ENCODE data around the gene ZNF334. TPM values are rescaled to one million over a fixed set of nuclear protein-coding genes. Genes with fewer than 3 reads are reported as not detected.

Gene ZNF334
- total RNA-seq, 4 donors from 2014 or later = 5.1 to 14.0 (median 7.0) TPM

GRCh38 chr20:46488451-46488850 is 24.9 kb downstream of the ZNF334 start:
- peaks cover 0 to 4% (median 0%) of the 10 kb centered on the region in 4 donors for H3K4me1 ChIP-seq
- H3K27me3 ChIP-seq = peaks cover 0 to 7% of the 10 kb centered on the region in 2 donors
- no peak for TF ChIP-seq POLR2A (IDR thresholded peaks at IDR 0.05)
- no peak for TF ChIP-seq CTCF (IDR thresholded peaks at IDR 0.05)
- no peak for TF ChIP-seq EP300 (IDR thresholded peaks at IDR 0.05)
- WGBS, 2 donors = 66 to 67% methylated on average over 3 of the region's 3 CpGs
- no peak overlapping the region for H3K4me3 ChIP-seq
- no peaks in the 10 kb centered on the region for H3K9me3 ChIP-seq
- DNase-seq (ENCODE audit: low spot score in 2 of 2) = no peak
- H3K36me3 ChIP-seq = no peaks in the 10 kb centered on the region
- H3K27ac ChIP-seq = no peak overlapping the region

- no peak overlapping the region for H3K4me3 ChIP-seq
- TF ChIP-seq EP300 (IDR thresholded peaks at IDR 0.05) = no peak
- no peak for TF ChIP-seq CTCF (IDR thresholded peaks at IDR 0.05)
- TF ChIP-seq POLR2A (IDR thresholded peaks at IDR 0.05) = no peak
- 74 to 75% methylated on average over 2 of the region's 2 CpGs for WGBS, 2 donors
These were observed 25.7 kb downstream of the ZNF334 start for GRCh38 chr20:46487628-46488027.

GRCh38 chr20:46485431-46485830 is 27.9 kb downstream of the ZNF334 start:
- Histone ChIP-seq H3K4me1 (peaks cover 0 to 4% (median 0%) of the 10 kb centered on the region in 4 donors), H3K4me3 (no peak overlapping the region), H3K36me3 (no peaks in the 10 kb centered on the region), H3K9me3 (no peaks in the 10 kb centered on the region), H3K27me3 (peaks cover 0 to 7% of the 10 kb centered on the region in 2 donors), H3K27ac (no peak overlapping the region)
- DNase-seq (ENCODE audit: low spot score in 2 of 2) = no peak
- TF ChIP-seq CTCF (IDR thresholded peaks at IDR 0.05) (no peak), EP300 (IDR thresholded peaks at IDR 0.05) (no peak), POLR2A (IDR thresholded peaks at IDR 0.05) (no peak)
- WGBS, 2 donors = 45 to 53% methylated on average over 4 of the region's 4 CpGs

More at GRCh38 chr20:46487628-46488027, 25.7 kb downstream of the ZNF334 start:
- Histone ChIP-seq H3K4me1 (peaks cover 0 to 4% (median 0%) of the 10 kb centered on the region in 4 donors), H3K36me3 (no peaks in the 10 kb centered on the region), H3K27me3 (peaks cover 0 to 7% of the 10 kb centered on the region in 2 donors), H3K27ac (no peak overlapping the region), H3K9me3 (no peaks in the 10 kb centered on the region)
- DNase-seq (ENCODE audit: low spot score in 2 of 2) = no peak

GRCh38 chr20:46484954-46485353 is 28.4 kb downstream of the ZNF334 start:
- TF ChIP-seq CTCF (IDR thresholded peaks at IDR 0.05) (no peak), POLR2A (IDR thresholded peaks at IDR 0.05) (no peak), EP300 (IDR thresholded peaks at IDR 0.05) (no peak)
- 67 to 71% methylated on average over 3 of the region's 3 CpGs for WGBS, 2 donors
- peaks cover 0 to 4% (median 0%) of the 10 kb centered on the region in 4 donors for H3K4me1 ChIP-seq
- no peak for DNase-seq (ENCODE audit: low spot score in 2 of 2)
- H3K36me3 ChIP-seq = no peaks in the 10 kb centered on the region
- H3K27me3 ChIP-seq = peaks cover 0 to 7% of the 10 kb centered on the region in 2 donors
- H3K4me3 ChIP-seq = no peak overlapping the region
- H3K27ac ChIP-seq = no peak overlapping the region
- H3K9me3 ChIP-seq = no peaks in the 10 kb centered on the region

GRCh38 chr20:46483879-46484278 is 29.5 kb downstream of the ZNF334 start:
- Histone ChIP-seq H3K9me3 (no peaks in the 10 kb centered on the region), H3K4me1 (peaks cover 0 to 4% (median 0%) of the 10 kb centered on the region in 4 donors), H3K36me3 (no peaks in the 10 kb centered on the region), H3K27ac (no peak overlapping the region), H3K4me3 (no peak overlapping the region), H3K27me3 (peaks cover 0 to 7% of the 10 kb centered on the region in 2 donors)
- DNase-seq (ENCODE audit: low spot score in 2 of 2) = no peak
- WGBS, 2 donors = 92 to 97% methylated on average over 2 of the region's 2 CpGs
- TF ChIP-seq EP300 (IDR thresholded peaks at IDR 0.05) = no peak
- no peak for TF ChIP-seq POLR2A (IDR thresholded peaks at IDR 0.05)
- no peak for TF ChIP-seq CTCF (IDR thresholded peaks at IDR 0.05)
